NCI-H2196 treated with DMSO at 0.1 percent for 48 hours (cell line): Measurements from ENCODE around the gene LINGO3.
A peak's percentile ranks its signal among the peaks of the same experiment; 100 is the strongest.

Experiments used
- DNase-seq: peaks from one replicate; lab custom pipeline; 2025; ENCODE audit not compliant: unreplicated experiment; lab: John Stamatoyannopoulos, UW

LINGO3 gene

DNA sequence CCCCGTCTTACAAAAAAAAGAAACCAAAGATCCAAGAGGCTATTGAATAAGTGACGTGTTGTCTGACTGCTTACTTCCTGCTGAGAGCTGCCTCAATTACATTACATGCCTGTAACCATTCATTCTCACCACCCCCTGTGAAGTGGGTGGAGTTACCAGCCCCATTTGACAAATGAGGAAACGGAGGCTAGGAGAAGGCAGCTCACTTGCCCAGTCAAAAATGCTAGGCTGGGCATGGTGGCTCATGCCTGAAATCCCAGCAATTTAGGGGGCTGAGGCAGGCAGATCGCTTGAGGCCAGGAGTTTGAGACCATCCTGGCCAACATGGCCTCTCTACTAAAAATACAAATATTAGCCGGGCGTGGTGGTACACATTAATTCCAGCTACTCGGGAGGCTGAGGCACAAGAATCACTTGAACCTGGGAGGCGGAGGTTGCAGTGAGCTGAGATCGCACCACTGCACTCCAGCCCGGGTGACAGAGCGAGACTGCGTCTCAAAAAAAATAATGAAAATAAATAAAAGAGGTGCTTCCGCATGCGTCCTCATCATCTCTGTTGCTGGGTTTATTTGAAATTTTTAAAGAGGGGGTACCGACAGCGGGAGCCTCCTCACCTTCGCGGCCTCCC is 19.9 kb upstream of the LINGO3 start:
- DNase-seq = peak; percentile 30

DNA sequence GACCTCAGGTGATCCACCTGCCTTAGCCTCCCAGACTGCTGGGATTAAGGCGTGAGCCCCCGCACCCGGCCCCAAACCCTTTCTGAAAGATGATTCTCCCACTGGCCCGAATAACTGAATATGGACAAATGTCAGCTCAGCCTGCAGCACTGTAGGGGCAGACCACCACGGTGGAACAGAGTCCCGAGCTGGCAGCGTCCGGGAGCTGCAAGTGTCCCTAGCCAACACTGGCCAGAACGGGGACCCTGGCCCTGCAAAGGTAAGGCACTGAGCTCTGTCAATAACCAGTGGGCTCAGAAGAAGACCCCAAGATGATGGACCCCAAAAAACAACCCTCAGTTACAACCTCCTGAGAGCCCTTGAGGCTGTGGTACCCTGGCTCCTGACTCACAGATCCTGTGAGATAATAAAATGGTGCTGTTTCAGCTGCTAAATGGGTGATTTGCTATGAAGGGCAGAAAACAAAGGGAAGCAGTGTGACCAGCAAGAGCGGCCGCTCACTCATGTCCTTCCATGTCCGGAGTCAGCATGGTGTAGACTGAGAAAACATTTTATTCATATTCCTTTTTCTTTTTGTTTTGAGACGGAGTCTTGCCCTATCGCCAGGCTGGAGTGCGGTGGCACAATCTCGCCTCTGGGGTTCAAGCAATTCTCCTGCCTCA is 18.9 kb upstream of the LINGO3 start:
- DNase-seq = no peak

DNA sequence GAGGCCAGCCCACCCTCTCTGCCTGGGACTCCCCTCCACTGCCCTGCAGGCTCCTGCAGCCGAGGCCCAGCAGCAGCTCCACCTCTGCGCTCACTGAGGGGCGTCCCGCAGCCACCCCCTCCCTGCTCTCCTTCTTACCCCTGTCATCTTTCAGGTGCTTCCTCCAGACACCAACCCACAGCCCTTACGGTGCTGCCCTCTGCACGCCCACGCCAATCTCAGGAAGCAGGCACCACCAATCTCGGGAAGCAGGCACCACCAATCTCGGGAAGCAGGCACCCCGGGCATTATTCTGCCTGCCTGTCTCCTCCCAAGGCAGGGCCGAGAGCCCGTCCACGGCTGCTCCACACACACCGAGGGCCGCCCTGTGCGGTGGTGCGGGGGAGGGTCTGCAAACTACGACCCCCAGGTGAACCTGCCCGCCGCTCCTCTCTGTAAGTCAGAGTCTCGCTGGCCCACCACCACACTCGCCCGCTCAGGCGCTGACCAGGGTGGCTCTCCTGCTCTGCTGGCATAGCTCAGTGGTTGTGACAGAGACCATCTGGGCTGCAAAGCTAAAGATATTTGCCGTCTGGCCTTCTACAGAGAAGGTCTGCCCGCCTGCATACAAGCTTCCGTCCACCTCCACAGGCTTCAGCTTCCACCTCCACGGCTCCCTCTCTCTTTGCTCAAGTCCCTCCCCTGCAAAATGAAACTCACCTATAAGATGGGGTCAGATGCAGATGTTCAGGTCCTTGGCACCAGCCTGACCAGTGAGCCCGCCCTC is 17.5 kb upstream of the LINGO3 start:
- DNase-seq = no peak

DNA sequence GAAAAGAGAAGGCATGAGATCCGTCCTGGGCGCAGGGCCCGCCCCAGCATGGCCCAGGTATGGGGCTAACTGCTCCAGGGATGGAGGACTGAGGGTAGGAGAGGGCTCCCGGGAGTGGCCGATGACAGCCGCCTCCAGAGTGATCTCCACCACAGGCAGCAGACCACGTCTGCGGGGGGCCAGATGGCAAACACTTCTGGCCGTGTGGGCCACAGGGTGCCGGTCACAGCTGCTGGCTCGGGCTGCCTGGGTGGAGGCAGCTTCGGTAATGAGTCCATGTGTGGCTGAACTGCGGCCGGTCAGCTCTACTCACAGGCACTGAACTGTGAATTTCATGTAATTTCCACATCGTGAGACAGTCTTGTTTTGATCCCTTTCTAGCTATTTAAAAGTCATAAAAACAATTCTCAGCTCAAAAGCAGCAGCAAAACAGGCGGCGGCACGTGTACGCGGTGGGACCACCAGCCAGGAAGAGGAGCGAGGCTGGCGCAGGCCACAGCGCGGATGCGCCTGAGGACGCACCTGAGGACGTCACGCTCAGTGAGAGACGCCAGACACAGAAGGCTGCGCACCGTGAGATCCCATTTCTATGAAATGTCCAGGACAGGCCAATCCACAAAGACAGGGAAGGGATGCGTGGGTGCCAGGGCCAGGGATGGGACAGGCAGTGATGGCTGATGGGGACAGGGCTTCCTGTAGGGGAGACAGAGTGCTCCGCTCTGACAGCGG is 16.4 kb upstream of the LINGO3 start:
- DNase-seq = no peak

DNA sequence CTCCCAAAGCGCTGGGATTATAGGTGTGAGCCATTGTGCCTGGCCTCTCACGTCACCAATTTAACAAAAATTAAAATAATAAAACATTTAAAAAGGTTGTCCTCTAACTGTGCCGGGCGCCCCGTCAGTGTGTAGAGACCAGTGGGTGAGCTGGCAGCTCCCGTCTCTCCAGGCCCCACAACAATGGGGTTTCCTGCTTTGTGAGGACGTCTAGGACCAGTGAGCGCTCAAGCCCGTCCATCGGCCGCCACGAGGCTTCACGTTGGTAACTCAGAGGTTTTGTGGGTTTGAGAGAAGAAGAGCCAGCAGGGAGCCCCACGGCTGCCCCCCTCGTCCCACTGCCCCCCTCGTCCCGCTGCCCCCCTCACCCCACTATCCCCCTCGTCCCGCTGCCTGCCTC is 15.8 kb upstream of the LINGO3 start:
- no peak for DNase-seq

DNA sequence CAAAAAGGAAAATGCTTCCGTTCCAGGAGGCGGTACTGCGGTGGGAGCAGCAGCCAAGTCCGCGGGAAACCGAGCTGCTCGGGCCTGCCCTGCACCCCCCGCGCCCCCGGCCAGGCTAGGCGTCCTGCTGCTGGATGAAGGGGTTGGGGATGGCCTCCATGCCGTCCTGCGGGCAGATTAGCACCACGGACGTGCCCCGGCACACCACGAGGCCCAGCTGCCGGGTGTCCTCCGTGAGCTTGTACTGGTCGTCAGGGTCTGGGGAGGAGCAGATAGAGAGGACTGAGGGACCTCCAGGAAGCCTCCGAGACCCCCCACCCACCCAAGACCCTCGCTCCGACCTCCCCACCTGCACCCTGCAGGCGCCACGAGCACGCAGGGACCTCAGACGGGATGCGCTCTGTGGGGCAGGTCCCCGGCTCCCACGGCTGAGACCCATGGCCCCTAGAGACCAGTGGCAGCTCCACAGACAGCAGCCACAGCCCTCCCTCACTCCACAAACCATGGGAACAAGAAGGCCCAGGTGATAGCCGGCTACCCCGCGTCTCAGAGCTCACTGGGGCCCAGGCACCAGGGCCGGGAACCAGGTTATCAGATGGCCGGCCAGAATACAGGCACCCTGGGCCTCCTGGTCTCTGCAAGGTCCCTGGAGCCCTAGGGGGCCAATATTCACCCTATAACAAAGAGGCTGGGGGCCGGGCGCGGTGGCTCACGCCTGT is 13.8 kb upstream of the LINGO3 start:
- no peak for DNase-seq

DNA sequence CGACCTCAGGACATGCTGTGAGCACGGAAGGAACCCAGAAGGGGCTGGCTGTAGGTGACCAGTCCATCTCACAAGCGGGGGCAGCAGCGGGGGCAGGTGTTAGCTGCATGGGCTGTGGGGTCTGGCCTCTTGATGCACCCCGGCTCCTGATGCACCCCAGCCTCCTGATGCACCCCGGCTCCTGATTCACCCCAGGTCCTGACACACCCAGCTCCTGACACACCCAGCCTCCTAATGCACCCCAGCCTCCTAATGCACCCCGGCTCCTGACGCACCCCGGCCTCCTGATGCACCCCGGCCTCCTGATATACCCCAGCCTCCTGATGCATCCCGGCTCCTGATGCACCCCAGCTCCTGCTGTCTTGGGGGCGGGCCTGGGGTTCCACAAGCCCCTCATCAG is 13.0 kb upstream of the LINGO3 start:
- no peak for DNase-seq

DNA sequence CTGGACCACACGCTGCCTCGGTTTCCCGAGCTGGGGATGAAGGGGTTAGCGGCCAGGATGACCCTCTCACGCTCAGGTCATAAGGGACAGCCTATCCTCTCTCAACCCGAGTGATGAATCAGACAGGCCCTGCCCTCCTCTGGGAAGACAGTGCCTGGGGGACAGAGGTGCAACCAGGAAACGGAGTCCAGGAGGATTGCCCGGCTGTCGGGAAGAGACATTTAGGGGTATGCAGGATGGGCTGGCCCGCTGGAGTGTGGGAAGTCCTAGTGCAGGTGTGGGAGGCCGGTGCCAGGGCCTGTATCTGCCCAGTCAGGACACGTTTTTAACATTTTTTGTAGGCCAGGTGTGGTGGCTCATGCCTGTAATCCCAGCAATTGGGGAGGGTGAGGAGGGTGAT is 12.1 kb upstream of the LINGO3 start:
- DNase-seq = no peak

DNA sequence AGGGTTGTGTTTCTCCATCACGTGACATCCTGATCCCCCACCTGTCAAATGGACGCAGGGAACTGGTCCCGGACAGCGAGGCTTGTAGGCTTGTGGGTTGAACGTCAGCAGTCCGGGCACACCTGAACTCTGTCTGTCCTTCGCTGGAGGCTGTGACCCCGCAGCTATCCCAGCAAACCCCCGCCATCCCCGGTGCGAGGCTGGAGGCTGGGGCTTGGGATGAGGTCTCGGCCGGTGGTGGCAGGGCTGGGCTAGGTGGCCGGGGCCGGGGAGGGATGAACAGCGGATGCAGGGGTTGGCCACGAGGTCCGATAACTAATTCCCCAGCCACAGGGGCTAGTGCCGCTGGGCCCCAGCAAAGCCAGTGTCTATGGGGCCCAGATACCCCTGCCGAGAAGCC is 11.6 kb upstream of the LINGO3 start:
- no peak for DNase-seq

DNA sequence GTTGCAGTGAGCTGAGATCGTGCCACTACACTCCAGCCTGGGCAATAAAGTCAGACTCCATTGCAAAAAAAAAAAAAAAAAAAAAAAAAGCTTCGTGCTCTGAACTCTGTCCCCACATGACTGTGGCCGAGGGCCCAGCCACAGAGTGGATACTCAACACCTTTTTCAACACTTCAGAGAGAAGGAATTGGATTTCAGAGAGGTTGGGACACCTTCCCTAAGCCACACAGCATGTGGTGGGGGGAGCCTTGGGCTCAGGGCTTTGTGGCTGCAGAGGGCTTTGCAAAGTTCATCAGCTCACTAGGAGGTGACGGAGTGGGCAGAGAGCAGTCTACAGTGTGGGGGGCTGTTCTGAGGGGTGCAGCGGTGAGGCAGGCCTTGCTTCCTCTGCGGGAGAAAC is 11.0 kb upstream of the LINGO3 start:
- DNase-seq = no peak

DNA sequence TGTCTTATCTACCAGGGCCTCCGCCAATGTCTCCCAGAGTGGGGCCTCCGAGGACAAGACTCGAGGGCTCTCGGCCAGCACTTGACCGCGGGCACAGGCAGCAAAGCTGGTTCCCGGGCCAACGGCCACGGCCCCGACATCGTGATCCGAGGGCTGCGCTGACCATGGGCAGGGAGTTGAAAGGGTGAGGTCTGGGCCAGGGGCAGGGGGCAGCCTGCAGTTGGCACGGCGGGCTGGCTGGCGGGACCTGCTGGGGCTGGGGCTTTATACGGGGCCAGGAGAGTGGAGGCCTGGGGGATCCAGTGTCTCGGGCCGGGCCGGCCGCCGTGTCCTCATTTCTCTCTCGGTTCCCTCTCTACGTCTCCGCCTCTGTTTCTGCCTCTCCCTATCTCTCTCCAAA is 9.8 kb upstream of the LINGO3 start:
- DNase-seq = no peak

DNA sequence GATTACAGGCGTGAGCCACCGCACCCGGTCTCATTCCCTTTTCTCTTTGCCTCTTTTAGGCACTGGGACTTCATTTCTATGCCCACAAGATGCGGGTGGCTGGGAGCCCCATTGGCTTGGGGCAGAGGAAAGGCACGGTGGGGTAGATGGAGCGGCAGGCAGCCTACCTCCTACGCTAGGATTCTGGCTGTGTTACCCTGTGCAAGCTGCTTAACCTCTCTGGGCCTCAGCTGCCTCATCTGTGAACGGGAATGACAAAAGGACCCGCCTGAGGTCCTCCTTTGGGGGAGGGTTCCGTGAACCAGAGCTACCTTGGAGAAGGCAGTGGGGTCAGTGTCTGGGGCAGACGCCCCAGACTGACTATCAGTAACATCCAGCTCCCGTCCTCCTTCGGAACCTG is 9.3 kb upstream of the LINGO3 start:
- DNase-seq = no peak

DNA sequence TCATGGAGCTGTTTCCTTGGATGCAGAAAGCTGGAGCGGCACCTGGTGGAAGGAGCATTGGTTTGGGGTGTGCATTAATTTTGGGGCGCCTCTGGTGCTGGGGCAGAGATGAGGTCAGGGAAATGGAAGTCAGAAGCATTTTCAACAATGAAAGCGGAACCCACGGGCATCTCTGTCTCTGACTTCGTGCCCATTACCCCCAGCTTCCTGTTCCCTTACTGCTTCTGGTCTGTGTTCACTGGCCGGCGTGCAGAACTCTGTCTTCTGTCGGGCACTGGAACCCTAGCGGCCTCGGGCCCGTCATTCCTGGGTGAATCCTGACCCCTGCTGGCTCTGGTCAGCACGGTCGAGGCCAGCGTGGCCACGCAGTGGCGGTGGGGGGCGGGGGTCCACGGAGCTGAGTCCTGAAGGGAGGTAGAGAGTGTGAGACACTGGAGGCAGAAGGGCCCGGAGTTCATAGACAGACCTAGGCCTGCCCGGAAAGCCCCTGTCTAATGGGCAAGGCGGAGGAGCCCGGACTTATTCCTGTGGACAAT is 7.9 kb upstream of the LINGO3 start:
- DNase-seq = no peak

DNA sequence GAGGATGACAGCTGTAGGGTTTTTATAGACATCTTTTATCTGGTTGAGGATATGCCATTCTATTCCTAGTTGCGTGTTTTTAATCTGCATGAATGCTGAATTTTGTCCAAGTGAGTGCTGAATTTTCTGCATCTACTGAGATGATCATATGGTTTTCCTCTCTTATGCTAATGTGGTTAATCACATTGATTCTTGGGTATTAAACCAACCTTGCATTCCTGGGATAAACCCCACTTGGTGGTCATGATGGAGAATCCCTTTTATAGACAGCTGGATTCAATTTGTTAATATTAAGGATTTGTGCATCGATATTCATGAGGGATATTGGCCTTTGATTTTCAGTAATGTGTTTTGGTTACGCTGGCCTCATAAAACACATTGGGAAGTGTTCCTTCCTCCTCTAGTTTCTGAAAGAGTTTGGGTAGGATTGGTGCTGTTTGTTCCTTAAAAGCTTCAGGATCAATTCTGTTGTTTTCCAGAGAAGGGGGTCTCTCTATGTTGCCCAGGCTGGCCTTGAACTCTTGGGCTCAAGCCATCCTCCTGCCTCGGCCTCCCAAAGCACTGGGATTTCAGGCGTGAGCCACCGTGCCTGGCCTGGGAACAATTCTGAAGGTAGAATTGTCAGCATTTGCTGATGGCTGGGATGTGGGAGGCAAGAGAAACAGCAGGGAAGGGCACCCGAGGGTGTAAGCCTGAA is 7.3 kb upstream of the LINGO3 start:
- no peak for DNase-seq

DNA sequence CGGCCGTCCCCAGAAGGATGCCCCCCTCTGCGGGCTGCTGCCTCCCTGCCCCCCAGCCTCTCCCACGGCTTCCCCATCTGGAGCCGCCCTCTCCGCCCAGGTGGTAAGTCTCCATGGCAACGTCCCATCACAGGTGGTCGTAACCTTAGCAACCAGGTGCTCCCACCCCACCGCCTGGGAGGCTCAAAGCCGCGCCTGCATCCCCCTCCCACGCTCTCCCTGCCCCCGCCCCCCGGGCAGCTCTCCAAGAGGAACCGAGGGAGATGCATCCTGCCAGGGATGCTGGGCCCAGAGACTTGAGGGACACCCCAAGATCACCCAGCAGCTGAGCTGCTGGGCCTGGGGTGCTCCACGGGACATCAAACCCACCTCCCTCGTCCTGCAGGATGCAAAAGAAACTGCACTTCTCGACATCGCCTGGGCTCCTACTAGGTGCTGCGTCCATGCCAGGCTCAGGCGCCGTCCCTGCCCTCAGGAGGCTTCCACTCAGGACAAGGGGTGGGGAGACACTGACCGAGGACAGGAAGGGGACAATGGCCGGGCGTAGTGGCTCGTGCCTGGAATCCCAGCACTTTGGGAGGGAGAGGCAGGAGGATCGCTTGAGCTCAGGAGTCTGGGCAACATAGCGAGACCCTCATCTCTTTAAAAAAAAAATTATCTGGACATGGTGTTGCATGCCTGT is 5.0 kb upstream of the LINGO3 start:
- no peak for DNase-seq

DNA sequence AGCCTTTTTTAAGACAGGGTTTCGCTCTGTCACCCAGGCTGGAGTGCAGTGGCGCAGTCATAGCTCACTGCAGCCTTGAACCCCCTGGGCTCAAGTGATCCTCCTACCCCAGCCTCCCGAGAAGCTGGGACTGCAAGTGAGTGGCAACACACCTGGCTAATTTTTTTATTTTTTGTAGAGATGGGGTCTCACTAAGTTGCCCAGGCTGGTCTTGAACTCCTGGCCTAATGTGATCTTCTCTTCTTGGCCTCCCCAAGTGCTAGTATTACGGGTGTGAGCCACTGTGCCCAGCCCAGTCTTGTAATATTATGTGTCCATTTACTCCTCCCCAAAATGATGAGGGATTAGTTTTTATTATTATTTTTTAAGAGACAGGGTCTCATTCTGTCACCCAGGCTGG is 3.1 kb upstream of the LINGO3 start:
- no peak for DNase-seq

DNA sequence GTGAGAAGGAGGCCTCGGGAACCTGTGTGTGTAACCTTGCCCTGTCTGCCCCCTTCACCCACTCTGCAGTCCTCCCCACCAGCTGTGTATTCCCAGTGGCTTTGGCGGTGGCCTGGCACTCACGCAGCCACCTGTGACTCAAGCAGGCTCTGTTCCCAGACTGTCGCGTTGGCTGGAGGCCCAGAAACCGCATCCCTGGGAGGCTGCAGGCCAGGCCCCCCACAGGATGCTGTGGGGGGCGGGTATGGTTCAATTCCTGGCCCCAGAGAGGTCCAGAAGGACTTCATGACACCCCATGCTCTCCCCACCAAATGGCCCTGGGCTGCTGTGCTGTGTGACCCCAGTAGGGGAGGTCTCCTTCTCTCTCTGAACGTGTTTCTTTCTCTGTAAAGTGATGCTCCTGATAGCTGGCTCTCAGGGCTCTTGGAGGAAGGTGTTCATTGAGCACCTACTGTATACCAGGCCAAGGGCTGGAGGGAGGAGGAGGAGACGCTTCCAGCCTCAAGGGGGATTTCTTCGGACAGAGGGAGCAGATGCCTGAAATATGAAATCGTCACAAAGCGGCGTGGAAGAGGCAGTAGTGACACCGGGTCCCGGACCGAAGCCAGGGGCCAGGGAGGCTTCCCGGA is 1.9 kb upstream of the LINGO3 start:
- DNase-seq = peak; percentile 28

DNA sequence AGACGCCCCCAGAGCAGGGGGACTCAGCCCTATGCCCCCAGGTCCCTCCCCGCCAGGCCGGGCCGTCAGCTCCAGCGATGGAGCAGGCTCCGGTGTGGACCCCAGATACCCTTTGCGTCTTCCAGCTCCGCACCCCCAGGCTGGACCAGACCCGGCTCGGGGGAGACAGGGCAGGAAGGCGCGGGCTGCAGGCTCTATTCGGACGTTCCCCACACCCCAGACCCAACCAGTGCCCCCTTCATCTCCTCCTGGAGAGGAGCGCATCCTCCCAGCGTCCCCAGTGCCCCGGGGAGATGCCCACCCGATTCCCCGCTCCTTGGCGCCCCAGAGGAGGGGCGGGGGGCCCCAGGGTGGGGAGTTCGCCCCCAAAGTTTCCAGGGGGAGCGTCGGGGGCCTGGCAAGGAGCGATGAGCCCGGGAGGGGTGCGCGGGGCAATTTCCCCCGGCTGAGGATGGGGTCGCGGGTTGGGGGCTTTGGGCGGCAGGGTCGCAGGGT is 389 bp downstream of the LINGO3 start:
- no peak for DNase-seq

DNA sequence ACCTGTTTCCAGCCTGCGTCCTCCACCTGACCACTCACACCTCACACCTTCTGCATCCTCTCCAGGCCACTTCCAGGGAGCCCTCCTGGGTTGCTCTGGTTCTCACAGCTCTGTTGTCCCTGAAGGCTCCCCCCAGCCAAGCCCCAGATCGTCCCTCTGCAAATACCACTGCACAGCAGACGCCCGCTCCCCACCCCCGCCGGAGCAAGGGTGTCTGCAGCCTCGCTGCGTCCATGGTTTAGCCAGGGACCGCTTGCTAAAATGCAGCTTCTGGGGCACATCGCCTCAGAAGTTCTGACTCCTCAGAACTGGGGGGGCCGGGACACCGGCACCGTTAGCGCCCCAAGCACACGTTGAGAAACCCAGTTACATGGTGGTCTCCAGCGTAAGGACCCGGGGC is 983 bp downstream of the LINGO3 start:
- no peak for DNase-seq
